Measurements from ENCODE around the gene AGMO. TPM values are rescaled to one million over a fixed set of nuclear protein-coding genes. Genes with fewer than 3 reads are reported as not detected.

The AGMO gene
- total RNA-seq, 1 experiment from 2014 or later, result 0.05 TPM

DNA sequence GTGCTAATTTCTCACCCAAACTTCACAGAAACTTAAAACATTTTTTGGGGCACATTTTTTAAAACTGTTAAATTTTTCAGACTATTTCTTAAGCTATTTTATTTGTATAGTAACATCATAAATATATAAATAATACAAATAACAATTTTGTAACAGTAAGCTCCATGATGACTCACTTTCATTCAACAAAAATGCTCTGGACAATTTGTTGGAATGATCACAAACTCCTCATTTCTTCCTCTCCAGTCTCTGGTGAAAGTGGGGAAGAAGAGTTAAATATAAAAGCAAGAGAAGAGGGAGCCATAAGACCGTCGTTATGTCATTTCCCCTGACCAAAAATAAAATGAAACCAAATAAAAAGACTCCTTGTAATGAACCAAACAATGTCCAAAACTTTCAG lies 162.4 kb downstream of the AGMO start:
- DNase-seq (ENCODE audit: low spot score), result no peak

DNA sequence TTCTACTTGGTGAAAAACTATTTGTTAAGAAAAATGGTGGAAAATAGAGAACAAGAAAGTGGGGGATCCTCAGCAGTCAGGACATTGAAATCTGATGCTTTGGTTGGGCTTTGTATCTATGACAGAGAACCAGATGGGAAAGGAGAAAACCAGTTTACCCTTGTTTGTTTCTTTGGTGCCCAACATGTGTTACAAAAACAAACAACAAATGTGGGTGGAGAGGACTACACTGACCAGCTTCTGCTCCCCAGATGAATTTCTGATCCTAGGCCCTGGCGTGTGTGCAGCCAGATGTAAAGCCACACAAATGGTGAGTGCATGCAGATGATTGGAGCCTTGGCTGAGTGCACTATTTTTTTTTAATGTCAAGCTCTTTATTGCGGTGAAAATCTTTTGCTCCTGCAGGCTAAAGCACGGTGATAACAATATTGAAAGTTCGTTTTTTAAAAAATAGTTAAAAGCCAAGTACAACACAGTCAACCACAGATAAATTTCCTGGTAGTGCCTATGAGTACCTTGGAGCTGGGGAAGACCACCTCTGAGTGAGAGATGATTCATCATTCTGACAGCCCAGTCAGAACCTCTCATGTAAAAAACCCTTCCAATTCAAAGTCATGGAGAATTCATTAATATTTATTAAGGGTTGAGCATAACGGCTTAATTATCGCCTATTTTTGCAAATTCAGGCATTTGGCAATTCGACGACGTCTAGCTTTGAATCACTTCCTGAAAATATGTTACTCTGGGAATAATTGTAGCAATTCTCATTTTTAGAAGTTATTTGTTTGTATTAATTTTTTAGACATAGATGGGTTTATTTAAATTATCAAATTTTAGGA lies 163.7 kb downstream of the AGMO start:
- DNase-seq (ENCODE audit: low spot score), result no peak

DNA sequence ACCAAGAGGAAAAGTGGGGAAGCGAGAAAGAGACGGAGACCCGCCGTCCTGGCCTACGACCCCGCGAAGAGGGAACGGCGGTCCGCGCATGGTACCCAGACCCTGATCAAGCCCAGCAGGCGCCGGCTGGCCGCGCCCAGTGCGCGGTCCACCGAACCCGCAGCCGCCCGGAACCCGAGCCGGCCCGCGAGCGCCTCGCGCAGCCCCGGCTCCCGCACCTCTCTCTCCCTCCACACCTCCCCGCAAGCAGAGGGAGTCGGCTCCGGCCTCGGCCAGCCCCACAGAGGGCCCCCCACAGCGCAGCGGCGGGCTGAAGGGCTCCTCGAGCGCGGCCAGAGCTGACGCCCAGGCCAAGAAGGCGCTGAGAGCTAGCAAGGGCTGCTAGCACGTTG lies 164.7 kb downstream of the AGMO start:
- DNase-seq (ENCODE audit: low spot score), result no peak

DNA sequence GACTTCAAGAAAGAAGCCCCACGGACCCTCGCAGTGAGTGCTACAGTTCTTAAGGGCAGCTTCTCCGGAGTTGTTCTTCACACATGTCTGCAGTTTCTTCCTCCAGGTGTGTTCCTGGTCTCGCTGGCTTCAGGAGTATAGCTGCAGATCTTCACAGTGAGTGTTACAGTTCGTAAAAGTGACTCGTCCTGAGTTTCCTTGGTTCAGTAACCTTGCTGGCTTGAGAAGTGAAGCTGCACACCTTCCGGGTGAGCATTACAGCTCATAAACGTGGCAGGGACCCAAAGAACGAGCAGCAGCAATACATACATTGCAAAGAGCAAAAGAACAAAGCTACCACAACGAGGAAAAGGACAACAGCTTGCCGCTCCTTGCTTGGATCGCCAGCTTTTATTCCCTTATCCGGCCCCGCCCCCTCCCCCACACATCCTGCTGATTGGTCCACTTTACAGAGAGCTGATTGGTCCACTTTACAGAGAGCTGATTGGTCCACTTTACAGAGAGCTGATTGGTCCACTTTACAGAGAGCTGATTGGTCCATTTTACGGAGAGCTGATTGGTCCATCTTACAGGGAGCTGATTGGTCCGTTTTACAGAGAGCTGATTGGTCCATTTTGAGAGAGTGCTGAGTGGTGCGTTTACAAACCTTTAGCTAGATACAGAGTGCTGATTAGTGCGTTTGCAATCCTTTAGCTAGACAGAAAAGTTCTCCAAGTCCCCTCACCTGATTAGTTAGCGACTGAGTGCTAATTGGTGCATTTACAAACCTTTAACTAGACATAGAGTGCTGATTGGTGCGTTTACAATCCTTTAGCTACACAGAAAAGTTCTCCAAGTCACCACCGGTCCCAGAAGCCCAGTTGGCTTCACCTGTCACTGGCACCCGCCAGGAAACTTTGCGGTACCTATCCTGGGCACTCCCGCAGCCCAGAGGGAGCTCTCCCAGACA lies 165.3 kb downstream of the AGMO start:
- no peak for DNase-seq (ENCODE audit: low spot score)

DNA sequence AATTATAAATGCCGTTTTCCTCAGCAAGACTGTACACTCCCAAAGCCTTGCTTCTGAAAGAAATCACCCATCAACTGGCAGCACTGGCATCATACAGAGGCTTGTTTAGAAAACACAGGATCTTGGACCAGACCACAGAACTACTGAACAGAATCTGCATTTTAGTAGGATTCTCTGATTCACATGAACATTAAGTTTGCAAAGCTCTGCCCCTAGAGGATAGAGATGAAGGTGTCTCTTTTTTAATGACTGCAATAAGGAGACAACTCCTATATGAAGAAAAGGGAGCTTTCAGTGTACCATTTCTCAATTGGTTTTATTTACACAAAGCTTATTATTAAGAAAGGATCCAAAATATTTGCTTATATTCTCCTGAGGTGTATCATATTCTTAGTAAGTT lies 172.7 kb downstream of the AGMO start:
- DNase-seq (ENCODE audit: low spot score), result no peak

DNA sequence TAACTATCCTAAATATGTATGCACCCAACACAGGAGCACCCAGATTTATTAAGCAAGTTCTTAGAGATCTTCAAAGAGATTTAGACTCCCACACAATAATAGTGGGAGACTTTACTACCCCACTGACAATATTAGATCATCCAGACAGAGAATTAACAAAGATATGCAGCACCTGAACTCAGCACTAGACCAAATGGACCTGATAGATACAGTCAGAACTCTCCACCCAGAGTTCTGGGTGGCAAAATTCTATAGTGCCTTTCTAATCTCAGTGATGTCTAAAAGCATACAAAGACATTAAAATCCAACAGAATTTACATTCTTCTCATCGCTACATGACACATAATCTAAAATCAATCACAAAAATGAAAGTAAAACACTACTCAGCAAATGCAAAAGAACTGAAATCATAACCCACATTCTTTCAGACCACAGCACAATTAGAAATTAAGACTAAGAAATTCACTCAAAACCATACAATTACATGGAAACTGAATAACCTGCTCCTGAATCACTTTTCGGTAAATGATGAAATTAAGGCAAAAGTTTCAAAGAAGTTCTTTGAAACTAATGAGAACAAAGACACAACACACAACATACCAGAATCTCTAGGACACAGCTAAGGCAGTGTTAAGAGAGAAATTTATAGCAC lies 183.2 kb downstream of the AGMO start:
- no peak for DNase-seq (ENCODE audit: low spot score)

DNA sequence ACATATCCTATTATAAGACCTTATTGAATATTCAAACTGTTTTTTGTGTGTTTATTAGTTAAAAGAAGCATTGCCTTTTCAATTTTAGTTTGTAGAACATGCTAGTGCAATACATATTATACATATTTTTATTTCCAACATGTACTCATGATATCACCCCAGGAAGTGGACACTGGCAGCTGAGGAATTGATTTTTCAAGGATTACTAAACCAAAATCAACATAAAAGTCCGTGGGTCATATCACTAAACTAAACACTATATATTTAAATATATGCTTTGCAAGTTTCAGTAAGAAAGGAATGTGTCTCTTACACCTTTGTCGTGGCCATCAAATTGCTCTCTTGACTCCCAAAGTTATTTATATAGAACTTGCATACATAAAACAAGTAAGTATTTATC lies 185.2 kb downstream of the AGMO start:
- DNase-seq (ENCODE audit: low spot score), result no peak

DNA sequence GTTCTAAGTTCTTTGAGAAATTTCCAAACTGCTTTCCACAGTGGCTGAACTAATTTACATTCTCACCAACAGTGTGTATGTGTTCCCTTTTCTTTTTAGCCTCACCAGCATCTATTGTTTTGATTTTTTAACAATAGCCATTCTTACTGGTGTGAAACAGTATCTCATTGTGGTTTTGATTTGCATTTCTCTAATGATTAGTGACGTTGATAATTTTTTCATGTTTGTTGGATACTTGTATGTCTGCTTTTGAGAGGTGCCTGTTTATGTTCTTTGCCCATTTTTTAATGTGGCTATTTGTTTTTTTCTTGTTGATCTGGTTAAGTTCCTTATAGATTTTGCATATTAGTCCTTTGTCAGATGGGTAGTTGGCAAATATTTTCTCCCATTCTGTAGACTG lies 191.4 kb downstream of the AGMO start:
- DNase-seq (ENCODE audit: low spot score), result no peak

DNA sequence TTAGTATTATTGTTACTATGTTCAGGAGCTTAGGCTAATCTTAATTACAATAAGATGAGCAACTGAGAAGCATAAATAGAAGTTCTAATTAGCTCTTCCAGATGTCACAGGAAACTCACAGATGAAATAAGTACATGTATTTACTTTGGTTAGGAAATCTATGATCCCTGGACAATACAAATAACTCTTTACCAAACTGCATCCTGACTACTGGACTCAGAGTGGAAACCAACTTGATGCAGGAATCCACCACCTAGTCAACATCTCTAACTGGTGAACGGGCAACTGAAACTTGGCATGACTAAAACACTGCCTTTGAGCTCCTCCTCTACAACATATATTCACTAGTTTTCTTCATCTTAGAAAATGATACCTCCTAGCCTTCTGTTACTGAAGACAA lies 193.2 kb downstream of the AGMO start:
- DNase-seq (ENCODE audit: low spot score), result no peak

DNA sequence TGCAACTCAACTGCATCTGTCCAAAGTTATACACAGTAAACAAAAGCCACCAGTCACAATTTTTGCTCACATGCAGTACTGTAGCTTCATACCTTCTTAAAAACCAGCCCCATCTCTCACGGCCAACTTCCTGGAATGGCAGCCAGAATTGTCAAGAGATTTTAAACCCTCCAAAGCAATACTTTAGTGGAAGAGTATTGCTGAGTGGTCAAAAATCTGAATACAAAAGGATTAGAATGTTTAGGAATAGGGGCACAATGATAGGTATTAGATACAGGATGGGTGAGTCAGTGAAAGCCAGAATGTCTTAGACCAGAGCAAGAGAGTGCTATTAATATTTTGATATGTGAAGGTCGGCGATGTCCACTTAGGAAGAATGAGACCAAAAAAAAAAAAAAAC lies 193.9 kb downstream of the AGMO start:
- no peak for DNase-seq (ENCODE audit: low spot score)

DNA sequence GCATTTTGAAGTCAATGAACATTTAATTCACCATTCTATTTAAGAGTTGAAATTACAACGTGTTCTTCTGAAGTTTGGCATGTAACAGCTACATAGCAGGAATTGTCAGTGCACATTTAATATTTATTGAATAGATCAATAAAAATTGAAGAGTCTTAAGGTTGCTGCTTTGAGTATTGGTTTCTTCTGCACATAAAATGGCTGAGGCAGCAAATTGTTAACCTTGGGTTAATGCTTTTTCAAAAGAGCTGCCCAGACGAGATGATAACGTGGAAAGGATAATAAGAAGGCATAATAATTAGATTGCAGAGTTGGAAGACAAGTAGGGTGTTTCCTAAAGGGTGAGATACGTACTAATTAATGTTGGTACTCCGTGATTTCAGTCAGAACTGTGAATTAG lies 203.7 kb downstream of the AGMO start:
- no peak for DNase-seq (ENCODE audit: low spot score)

DNA sequence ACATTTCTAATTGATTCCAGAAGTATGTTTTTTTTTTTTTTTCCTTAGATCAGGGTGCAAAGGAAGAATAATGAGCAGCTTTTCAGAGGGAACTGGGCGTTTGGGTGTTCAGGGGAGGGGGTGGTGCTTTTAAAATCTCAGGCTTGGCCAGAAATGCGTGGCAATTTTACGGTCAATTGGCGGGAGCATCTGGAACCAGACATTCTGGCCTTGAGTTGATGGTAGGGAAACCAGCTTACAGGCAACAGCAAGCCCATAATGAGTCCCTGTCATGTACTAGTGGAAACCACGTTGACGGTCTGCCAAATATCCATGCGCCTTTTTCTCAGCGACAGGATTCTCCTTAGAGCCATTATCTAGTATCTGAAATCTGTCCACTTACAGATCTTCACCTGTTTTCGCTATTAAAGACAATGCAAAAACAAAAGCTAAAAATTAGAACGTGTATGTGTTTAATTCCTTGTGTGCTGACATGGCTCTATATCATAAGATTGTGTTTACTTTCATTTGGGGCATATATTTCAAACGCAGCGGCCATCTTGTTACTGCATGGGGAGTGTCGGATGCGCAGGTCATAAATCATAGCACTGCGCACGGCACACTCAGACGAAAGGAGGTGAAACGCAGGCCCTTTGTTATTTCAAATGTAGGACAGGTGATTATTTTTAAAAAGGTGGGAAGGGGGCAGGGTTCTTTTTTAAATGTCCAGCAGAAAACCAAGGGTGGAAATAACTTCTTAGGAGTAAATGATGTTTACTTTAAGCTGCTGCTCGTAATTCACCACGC lies 209.2 kb downstream of the AGMO start:
- no peak for DNase-seq (ENCODE audit: low spot score)

DNA sequence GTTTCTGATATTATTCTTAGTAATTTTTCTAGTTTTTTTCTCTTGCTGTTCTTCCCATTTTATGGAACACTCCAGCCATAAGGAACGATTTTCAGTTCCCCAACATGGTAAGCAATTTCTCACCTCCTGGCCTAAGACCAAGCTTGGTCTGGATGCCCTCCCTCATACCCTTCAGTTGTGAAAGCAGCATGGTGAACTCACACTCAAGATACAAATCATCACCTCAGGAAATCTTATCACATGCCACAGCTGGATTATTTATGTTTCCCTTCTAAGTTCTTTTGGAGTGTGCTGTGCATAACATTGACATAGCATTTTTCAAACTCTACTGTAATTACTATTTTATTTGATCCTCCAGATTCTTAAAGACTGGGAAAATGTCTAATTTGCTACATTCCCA lies 216.6 kb downstream of the AGMO start:
- DNase-seq (ENCODE audit: low spot score), result no peak

DNA sequence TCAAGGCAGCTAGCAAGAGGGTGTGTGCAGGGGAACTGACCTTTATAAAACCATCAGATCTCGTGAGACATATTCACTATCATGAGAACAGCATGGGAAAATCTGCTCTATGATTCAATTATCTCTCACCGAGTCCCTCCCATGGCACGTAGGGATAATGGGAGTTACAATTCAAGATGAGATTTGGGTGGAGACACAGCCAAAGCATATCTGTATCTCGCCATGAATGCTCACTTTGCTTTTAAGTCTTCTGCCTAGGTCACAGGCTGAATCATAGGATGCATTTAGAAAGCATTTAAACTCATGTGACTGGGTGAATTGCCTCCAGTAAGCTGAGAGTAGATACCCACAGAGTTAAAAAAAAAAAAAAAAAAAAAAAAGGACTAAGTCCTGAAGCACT lies 220.0 kb downstream of the AGMO start:
- DNase-seq (ENCODE audit: low spot score), result no peak

DNA sequence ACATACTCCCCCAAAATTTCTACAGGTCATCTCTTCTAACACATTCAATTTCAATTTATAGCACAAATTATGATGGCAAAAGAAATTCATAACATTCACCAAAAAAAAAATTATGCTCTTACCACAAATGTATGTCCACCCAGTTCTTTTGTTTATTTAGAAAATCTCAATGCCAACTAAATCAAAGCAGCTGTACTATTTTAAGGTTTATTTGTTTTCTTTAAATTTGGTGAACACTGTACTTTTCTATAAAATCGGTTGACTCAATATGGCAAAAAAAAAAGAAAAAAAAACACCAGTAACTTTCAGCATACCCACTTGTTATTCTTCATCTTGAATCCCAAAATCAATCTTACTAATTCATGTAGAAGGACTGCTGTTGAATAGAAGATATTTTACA lies 225.7 kb downstream of the AGMO start:
- no peak for DNase-seq (ENCODE audit: low spot score)

DNA sequence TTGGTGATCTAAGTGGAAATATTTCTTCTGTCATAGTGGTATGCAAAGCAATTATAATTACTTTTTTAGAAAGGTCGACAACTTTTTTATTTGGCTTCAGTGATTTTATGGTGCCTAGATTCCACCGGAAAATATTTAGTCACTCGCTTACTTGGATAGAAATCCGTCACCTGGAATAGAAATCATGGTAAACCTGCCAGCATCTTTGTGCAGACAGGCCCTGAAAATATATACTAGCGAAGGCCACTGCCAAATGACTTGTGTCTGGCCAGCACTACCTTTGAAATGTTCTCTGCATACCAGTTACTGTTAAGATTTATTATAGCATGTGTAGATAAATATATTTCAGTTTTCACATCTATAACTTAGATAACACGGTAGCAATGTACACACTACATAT lies 226.4 kb downstream of the AGMO start:
- no peak for DNase-seq (ENCODE audit: low spot score)

DNA sequence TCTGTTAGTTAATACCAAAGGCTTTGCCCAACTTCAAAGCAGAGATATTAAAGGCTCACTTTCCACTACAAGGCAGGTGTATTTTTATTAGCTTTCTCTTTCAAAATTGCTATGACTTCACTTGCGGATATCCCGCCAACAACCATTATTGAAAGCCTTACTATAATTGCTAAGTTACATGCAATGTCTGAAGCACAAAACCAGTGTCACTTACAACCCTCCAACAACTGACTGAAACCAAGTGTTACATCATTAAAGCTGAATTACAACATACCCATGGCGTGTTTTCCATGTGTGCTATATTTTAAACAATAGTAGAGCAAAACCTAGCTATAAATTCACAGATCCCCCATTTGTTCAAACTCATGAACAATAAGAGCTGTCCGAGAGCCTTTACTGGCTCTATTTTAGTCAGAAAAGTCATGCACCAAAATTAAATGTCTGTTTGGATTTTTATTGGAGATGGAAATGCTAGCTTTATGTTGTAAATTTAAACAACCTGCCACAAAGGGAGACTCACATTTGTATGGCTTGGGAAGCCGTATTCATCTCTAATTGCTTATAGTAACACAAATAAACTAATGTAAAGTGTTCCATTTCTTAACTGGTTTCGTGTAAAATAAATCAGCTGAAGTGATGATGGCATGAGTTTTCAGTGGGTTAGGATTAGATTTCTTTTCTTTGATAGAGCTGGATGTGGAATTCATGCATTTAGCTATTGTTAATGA lies 227.1 kb downstream of the AGMO start:
- no peak for DNase-seq (ENCODE audit: low spot score)

DNA sequence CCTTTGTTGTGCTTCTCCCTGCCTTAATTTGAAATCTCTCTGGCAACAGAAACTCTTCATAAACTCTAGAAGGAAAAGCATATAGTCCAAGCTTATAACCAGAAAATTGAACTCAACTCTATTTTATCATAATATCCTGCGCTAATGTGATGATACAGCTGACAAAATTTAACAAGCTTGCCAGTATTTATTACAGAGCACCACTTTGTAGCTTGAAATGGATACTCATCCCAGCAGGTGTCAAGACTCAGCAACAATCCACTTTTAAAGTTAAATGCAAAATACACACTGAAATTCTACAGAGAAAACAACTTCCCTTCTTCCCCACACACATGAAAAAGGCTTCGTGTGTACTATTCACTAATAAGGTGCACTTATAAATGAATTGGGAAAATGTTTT lies 228.9 kb downstream of the AGMO start:
- DNase-seq (ENCODE audit: low spot score), result no peak

DNA sequence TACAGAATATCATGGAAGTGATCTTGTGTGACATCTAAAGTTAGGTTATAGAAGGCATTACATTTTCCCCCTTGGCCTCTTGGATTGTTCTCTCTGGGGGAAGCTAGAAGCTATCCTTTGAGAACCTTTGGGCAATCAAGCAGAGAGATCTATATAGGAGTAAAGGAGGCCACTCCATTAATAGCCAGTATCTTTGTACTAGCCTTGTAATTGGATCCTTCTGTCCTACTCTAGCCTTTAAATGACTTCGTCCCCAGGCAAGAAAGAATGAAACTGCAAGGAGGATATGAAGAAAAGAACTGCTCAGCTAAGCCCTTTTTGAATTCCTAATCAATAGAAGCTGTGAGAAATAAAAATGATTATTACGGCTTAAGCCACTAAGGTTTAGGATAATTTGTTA lies 230.9 kb downstream of the AGMO start:
- no peak for DNase-seq (ENCODE audit: low spot score)

DNA sequence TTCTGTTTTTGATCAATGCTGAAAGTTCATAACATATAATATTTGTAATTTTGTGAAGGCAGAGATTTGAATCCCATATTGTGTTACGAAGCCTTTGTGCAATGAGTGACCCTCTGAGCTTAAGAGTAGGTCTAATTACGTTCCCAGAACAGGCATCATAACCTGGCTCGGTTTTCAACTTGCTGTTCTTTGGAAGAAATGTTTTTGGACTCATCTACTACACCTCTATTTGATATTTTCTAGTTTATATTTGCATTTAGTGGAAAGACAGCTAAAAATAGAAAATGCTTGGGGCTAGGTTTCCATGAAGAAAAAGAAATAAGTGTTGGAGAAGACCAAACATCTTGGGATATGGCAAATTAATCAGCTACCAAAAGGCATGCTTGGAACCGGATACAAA lies 234.8 kb downstream of the AGMO start:
- DNase-seq (ENCODE audit: low spot score), result no peak

All from HT-29 (cell line).